ENCODE measurements around the gene DCUN1D1.

GRCh38 chr3:183027276-183027675 is 46.9 kb upstream of the DCUN1D1 start:
- TF ChIP-seq FOXM1 (IDR thresholded peaks at IDR 0.05; ENCODE audit: borderline replicate concordance) (no peak), FOXK2 (IDR thresholded peaks at IDR 0.05) (no peak), TARDBP (IDR thresholded peaks at IDR 0.05) (no peak), BHLHE40 (IDR thresholded peaks at IDR 0.05; ENCODE audit: borderline replicate concordance) (no peak), SUZ12 (IDR thresholded peaks at IDR 0.05) (no peak), NFRKB (IDR thresholded peaks at IDR 0.05) (no peak), SP1 (IDR thresholded peaks at IDR 0.05) (no peak), CTBP1 (IDR thresholded peaks at IDR 0.05; ENCODE audit: borderline replicate concordance) (no peak), ELF4 (IDR thresholded peaks at IDR 0.05) (no peak), HDGF (IDR thresholded peaks at IDR 0.05; ENCODE audit: borderline replicate concordance) (no peak)
